WERI-Rb-1 (cell line): ENCODE data around the gene FADS6.
"Not testable (repeated sequence)": the region's sequence is repeated elsewhere in the genome, so short reads cannot be mapped to it uniquely, and the experiment has no call there.

Experiments used
- DNase-seq: peaks from one replicate; pipeline ENCODE4 v3.0.0-alpha.2; 2020
- H3K27ac ChIP-seq: fragments of 250-450 bp; sonication (Bioruptor Pico); 2 replicates; pipeline ENCODE4 v1.5.1; 2020; ENCODE audit warnings: mild to moderate bottlenecking, moderate library complexity
- H3K27me3 ChIP-seq: fragments of 250-450 bp; sonication (Bioruptor Pico); 2 replicates; pipeline ENCODE4 v1.5.1; 2021; ENCODE audit warnings: mild to moderate bottlenecking, low read depth, moderate library complexity; ENCODE audit not compliant: insufficient read depth, severe bottlenecking
- H3K36me3 ChIP-seq: fragments of 250-450 bp; sonication (Bioruptor Pico); 2 replicates; pipeline ENCODE4 v1.5.1; 2020; ENCODE audit warnings: mild to moderate bottlenecking, moderate library complexity
- H3K4me3 ChIP-seq: 2 replicates; pipeline ENCODE4 v1.5.1; 2011; ENCODE audit warnings: low read depth, mild to moderate bottlenecking, control low read depth, low read length
- H3K9me3 ChIP-seq: fragments of 250-450 bp; sonication (Bioruptor Pico); 2 replicates; pipeline ENCODE4 v1.5.1; 2021; ENCODE audit warnings: mild to moderate bottlenecking, moderate library complexity; ENCODE audit not compliant: severe bottlenecking
- TF ChIP-seq, protein P1 (sequence below): IDR thresholded peaks from 2 replicates; pipeline ENCODE4 v1.5.1; 2011; ENCODE audit warnings: low read depth, mild to moderate bottlenecking, control low read depth, inconsistent platforms, low read length

Gene FADS6

GRCh38 chr17:74917430-74917829 lies 24.0 kb upstream of the FADS6 start:
- H3K9me3 ChIP-seq = peaks cover 6% of the 10 kb centered on the region
- no peak overlapping the region for H3K4me3 ChIP-seq
- TF ChIP-seq, protein P1, sequence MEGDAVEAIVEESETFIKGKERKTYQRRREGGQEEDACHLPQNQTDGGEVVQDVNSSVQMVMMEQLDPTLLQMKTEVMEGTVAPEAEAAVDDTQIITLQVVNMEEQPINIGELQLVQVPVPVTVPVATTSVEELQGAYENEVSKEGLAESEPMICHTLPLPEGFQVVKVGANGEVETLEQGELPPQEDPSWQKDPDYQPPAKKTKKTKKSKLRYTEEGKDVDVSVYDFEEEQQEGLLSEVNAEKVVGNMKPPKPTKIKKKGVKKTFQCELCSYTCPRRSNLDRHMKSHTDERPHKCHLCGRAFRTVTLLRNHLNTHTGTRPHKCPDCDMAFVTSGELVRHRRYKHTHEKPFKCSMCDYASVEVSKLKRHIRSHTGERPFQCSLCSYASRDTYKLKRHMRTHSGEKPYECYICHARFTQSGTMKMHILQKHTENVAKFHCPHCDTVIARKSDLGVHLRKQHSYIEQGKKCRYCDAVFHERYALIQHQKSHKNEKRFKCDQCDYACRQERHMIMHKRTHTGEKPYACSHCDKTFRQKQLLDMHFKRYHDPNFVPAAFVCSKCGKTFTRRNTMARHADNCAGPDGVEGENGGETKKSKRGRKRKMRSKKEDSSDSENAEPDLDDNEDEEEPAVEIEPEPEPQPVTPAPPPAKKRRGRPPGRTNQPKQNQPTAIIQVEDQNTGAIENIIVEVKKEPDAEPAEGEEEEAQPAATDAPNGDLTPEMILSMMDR = no peak
- DNase-seq = no peak
- H3K27me3 ChIP-seq = no peaks in the 10 kb centered on the region
- H3K27ac ChIP-seq = no peak overlapping the region
- H3K36me3 ChIP-seq = no peaks in the 10 kb centered on the region

DNA sequence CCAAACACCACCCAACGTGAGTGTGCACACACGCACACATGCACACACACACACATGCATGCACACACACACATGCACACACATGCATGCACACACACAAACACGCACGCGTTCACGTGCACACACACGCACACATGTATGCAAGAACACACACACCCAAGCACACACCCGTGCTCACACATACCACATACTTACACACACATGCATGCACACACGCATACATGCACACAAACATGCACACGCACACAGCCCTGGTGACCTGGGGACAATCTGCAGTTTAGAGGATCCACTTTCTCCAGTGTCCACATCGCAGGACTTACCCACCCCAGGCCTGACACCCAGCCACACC lies 23.4 kb upstream of the FADS6 start:
- TF ChIP-seq, protein P1 = no peak
- no peaks in the 10 kb centered on the region for H3K27me3 ChIP-seq
- peaks cover 6% of the 10 kb centered on the region for H3K9me3 ChIP-seq
- DNase-seq = no peak
- H3K27ac ChIP-seq = no peak overlapping the region
- H3K4me3 ChIP-seq = no peak overlapping the region
- no peaks in the 10 kb centered on the region for H3K36me3 ChIP-seq

- Histone ChIP-seq H3K9me3 (peaks cover 6% of the 10 kb centered on the region), H3K27ac (no peak overlapping the region), H3K4me3 (no peak overlapping the region), H3K36me3 (no peaks in the 10 kb centered on the region), H3K27me3 (no peaks in the 10 kb centered on the region)
- TF ChIP-seq, protein P1 = no peak
- DNase-seq = no peak
These were observed 22.9 kb upstream of the FADS6 start for GRCh38 chr17:74916136-74916850.

DNA sequence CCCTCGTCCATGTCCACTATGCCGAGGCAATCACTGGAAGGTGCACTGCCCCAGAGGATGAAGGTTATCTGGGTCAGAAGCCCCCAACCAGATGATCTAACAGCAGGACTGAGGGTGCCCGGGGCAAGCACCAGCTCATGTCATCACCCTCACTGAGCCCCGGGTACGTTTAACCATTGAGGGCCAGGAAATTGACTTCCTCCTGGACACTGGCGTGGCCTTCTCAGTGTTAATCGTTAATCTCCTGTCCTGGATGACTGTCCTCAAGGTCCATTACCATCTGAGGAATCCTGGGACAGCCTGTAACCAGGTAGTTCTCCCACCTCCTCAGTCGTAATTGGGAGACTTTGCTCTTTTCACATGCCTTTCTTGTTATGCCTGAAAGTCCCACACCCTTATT lies 18.0 kb upstream of the FADS6 start:
- H3K36me3 ChIP-seq, H3K9me3 ChIP-seq, H3K27ac ChIP-seq, H3K4me3 ChIP-seq, H3K27me3 ChIP-seq, DNase-seq: not testable (repeated sequence)

GRCh38 chr17:74909097-74909496 lies 15.7 kb upstream of the FADS6 start:
- not testable (repeated sequence) for H3K27ac ChIP-seq, H3K9me3 ChIP-seq, H3K27me3 ChIP-seq, H3K36me3 ChIP-seq, DNase-seq, H3K4me3 ChIP-seq

- no peak overlapping the region for H3K27ac ChIP-seq
- H3K27me3 ChIP-seq = no peaks in the 10 kb centered on the region
- H3K9me3 ChIP-seq = no peaks in the 10 kb centered on the region
- H3K4me3 ChIP-seq = no peak overlapping the region
- TF ChIP-seq, protein P1 = no peak
- no peaks in the 10 kb centered on the region for H3K36me3 ChIP-seq
- DNase-seq = no peak
These were observed 13.6 kb upstream of the FADS6 start for GRCh38 chr17:74907012-74907411.

DNA sequence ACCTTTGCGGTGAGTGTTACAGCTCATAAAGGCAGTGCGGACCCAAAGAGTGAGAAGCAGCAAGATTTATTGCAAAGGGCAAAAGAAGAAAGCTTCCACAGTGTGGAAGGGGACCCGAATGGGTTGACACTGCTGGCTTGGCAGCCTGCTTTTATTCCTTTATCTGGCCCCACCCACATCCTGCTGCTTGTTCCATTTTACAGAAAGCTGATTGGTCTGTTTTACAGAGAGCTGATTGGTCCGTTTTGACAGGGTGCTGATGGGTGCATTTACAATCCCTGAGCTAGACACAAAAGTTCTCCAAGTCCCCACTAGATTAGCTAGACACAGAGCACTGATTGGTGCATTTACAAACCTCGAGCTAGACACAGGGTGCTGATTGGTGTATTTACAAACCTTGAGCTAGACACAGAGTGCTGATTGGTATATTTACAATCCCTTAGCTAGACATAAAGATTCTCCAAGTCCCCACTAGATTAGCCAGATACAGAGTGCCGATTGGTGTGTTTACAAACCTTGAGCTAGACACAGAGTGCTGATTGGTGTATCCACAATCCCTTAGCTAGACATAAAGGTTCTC lies 12.9 kb upstream of the FADS6 start:
- not testable (repeated sequence) for H3K4me3 ChIP-seq, H3K27me3 ChIP-seq, H3K27ac ChIP-seq, H3K9me3 ChIP-seq, H3K36me3 ChIP-seq, DNase-seq
